GM23338 (cell line): ENCODE results near the gene MAP3K14. TPM values are rescaled to one million over a fixed set of nuclear protein-coding genes. Genes with fewer than 3 reads are reported as not detected.

ENCODE experiments used
- ATAC-seq: fragments of 200-7000 bp; cut with Tn5 transposase; 3 replicates; pipeline ENCODE4 v1.9.1; 2020
- DNase-seq: peaks from one replicate; pipeline ENCODE4 v3.0.0-alpha.2; 2015; ENCODE audit warnings: low spot score
- H2AFZ ChIP-seq: fragments of 200-600 bp; sonication (generic); 2 replicates; pipeline ENCODE4 v1.8.0; 2016; ENCODE audit warnings: antibody characterized with exemption, mild to moderate bottlenecking, moderate library complexity
- H3F3A ChIP-seq: fragments of 200-600 bp; sonication (generic); replicated peaks from 2 replicates; pipeline ENCODE4 v1.8.0; 2017; ENCODE audit warnings: antibody characterized with exemption, mixed run types, low read depth
- H3K27ac ChIP-seq: fragments of 200-600 bp; sonication (generic); 2 replicates; pipeline ENCODE4 v1.6.1; 2016; ENCODE audit warnings: low read depth
- H3K27me3 ChIP-seq: fragments of 200-600 bp; sonication (generic); 2 replicates; pipeline ENCODE4 v1.8.0; 2016; ENCODE audit warnings: mild to moderate bottlenecking, mixed run types, moderate library complexity; ENCODE audit not compliant: insufficient read depth
- H3K36me3 ChIP-seq: fragments of 200-600 bp; sonication (generic); 2 replicates; pipeline ENCODE4 v1.8.0; 2016; ENCODE audit warnings: mild to moderate bottlenecking; ENCODE audit not compliant: insufficient read depth
- H3K4me1 ChIP-seq: fragments of 200-600 bp; sonication (generic); 2 replicates; pipeline ENCODE4 v1.8.0; 2016; ENCODE audit warnings: mild to moderate bottlenecking, moderate library complexity; ENCODE audit not compliant: insufficient read depth
- H3K4me2 ChIP-seq: fragments of 200-600 bp; sonication (generic); 2 replicates; pipeline ENCODE4 v1.7.1; 2017; ENCODE audit warnings: mixed run types
- H3K4me3 ChIP-seq: fragments of 200-600 bp; sonication (generic); 2 replicates; pipeline ENCODE4 v1.6.1; 2016; ENCODE audit warnings: mixed run types
- H3K79me2 ChIP-seq: fragments of 200-600 bp; sonication (generic); replicated peaks from 2 replicates; pipeline ENCODE4 v1.8.0; 2017; ENCODE audit warnings: mild to moderate bottlenecking; ENCODE audit not compliant: insufficient read depth
- H3K9me2 ChIP-seq: fragments of 200-600 bp; sonication (generic); 2 replicates; pipeline ENCODE4 v1.8.0; 2017; ENCODE audit not compliant: insufficient read depth
- H4K20me1 ChIP-seq: fragments of 200-600 bp; sonication (generic); replicated peaks from 2 replicates; pipeline ENCODE4 v1.8.0; 2017; ENCODE audit warnings: mild to moderate bottlenecking; ENCODE audit not compliant: insufficient read depth
- H3K27ac Mint-ChIP-seq: 2 replicates; pipeline ENCODE4 v1.8.0; 2020; ENCODE audit warnings: inconsistent platforms, mild to moderate bottlenecking, moderate library complexity, mixed read lengths
- H3K27me3 Mint-ChIP-seq: 3 replicates; pipeline ENCODE4 v1.8.0; 2022; ENCODE audit warnings: low read depth, mild to moderate bottlenecking, moderate library complexity, mixed read lengths, inconsistent platforms; ENCODE audit not compliant: insufficient read depth, poor library complexity
- H3K36me3 Mint-ChIP-seq: 3 replicates; pipeline ENCODE4 v1.8.0; 2021; ENCODE audit warnings: low read depth, mild to moderate bottlenecking, inconsistent platforms, moderate library complexity, mixed read lengths
- H3K4me1 Mint-ChIP-seq: 3 replicates; pipeline ENCODE4 v1.8.0; 2020; ENCODE audit warnings: mild to moderate bottlenecking, inconsistent platforms, mixed read lengths
- H3K4me3 Mint-ChIP-seq: 3 replicates; pipeline ENCODE4 v1.8.0; 2021; ENCODE audit warnings: moderate library complexity, mild to moderate bottlenecking, inconsistent platforms, mixed read lengths
- H3K9me3 Mint-ChIP-seq: 3 replicates; pipeline ENCODE4 v1.8.0; 2020; ENCODE audit warnings: moderate library complexity, mild to moderate bottlenecking, inconsistent platforms, mixed read lengths
- CREB1 ChIP-seq: fragments of 250-450 bp; sonication (Bioruptor Pico); IDR thresholded peaks from 2 replicates; pipeline ENCODE4 v1.5.0; 2020; ENCODE audit warnings: low read depth, mild to moderate bottlenecking, moderate library complexity
- CTCF ChIP-seq, 2 experiments: fragments of 200-600 bp in 1 of 2; sonication (generic) in 1 of 2; conservative IDR thresholded peaks; 2 replicates each; pipeline versions ENCODE4 v1.5.1 to v1.6.1; 2016 to 2017; ENCODE audit warnings: antibody characterized with exemption in 2 of 2, low read depth in 2 of 2, mild to moderate bottlenecking in 2 of 2, moderate library complexity in 1 of 2
- ETS1 ChIP-seq: IDR thresholded peaks from 2 replicates; pipeline ENCODE4 v1.6.1; 2016; ENCODE audit warnings: antibody characterized with exemption
- EZH2phosphoT487 ChIP-seq: fragments of 200-600 bp; sonication (generic); IDR thresholded peaks from one replicate; pipeline ENCODE4 v1.8.1; 2018; ENCODE audit warnings: antibody characterized with exemption; ENCODE audit not compliant: unreplicated experiment
- NANOG ChIP-seq: IDR thresholded peaks from 2 replicates; pipeline ENCODE4 v1.6.1; 2016; ENCODE audit warnings: antibody characterized with exemption, borderline replicate concordance
- STAT1 ChIP-seq: IDR thresholded peaks from one replicate; pipeline ENCODE4 v1.6.1; 2016; ENCODE audit warnings: antibody characterized with exemption; ENCODE audit not compliant: unreplicated experiment
- ZNF114 ChIP-seq: fragments of 250-450 bp; sonication (Bioruptor Pico); IDR thresholded peaks from 2 replicates; pipeline ENCODE4 v1.5.0; 2020; ENCODE audit warnings: mild to moderate bottlenecking, moderate library complexity
- ZNF331 ChIP-seq: fragments of 250-450 bp; sonication (Bioruptor Pico); IDR thresholded peaks from 2 replicates; pipeline ENCODE4 v1.5.0; 2020; ENCODE audit warnings: low read depth, mild to moderate bottlenecking, moderate library complexity
- ZNF462 ChIP-seq: fragments of 250-450 bp; sonication (Bioruptor Pico); IDR thresholded peaks from 2 replicates; pipeline ENCODE4 v1.5.0; 2020; ENCODE audit warnings: mild to moderate bottlenecking, moderate library complexity
- polyA plus RNA-seq: library from polyadenylated mRNA; unstranded; fragments of >200 nt; fragmentation: Nextera tagmentation; extraction: Ambion mirVana; gene quantifications from 2 replicates; pipeline ENCODE4 v1.2.1, GENCODE V29; 2016
- total RNA-seq: library from RNA; depleted of rRNA; stranded (reverse); fragments of >200 nt; shearing (Covaris generic); gene quantifications from 2 replicates; pipeline ENCODE4 v1.2.3, GENCODE V29; 2014

The MAP3K14 gene
- total and polyA plus RNA-seq, 2 experiments from 2014 or later = 1.3 to 4.9 TPM

- peaks cover 48% of the 10 kb centered on the region for H3K27me3 Mint-ChIP-seq
- H3K27me3 ChIP-seq = peaks cover 46% of the 10 kb centered on the region
These were observed 95.5 kb downstream of the MAP3K14 start, which contains the start of gene FMNL1 for GRCh38 chr17:45221081-45222013. Gene FMNL1, plus strand, starts transcription at chr17:45221885. Its CDS starts 240 bp downstream, at chr17:45222125.

GRCh38 chr17:45220079-45220478, 96.7 kb downstream of the MAP3K14 start:
- peak overlapping the region; percentile 16; the same call in 1 of the 3 replicates for H3K4me3 Mint-ChIP-seq
- H3K4me1 Mint-ChIP-seq = peaks cover 23% of the 10 kb centered on the region
- Histone ChIP-seq H3K9me2 (no peaks in the 10 kb centered on the region), H3K36me3 (no peaks in the 10 kb centered on the region), H3F3A (no peaks in the 10 kb centered on the region), H3K4me1 (peaks cover 12% of the 10 kb centered on the region; the same call in 1 of the 2 replicates), H3K79me2 (no peaks in the 10 kb centered on the region), H3K4me2 (no peak overlapping the region), H3K4me3 (no peak overlapping the region), H2AFZ (no peak overlapping the region), H3K27me3 (peaks cover 46% of the 10 kb centered on the region), H4K20me1 (no peaks in the 10 kb centered on the region), H3K27ac (no peak overlapping the region)
- H3K27me3 Mint-ChIP-seq = peaks cover 47% of the 10 kb centered on the region
- no peaks in the 10 kb centered on the region for H3K36me3 Mint-ChIP-seq
- no peak for ATAC-seq
- no peak overlapping the region for H3K27ac Mint-ChIP-seq
- no peaks in the 10 kb centered on the region for H3K9me3 Mint-ChIP-seq
- no peak for DNase-seq
- TF ChIP-seq ZNF462 (no peak), ZNF331 (CRISPR knock-in tag) (no peak), EZH2phosphoT487 (no peak), CTCF (conservative IDR thresholded peaks at IDR 0.05; ENCODE audit: low read depth in 2 of 2) (no peak)

More at GRCh38 chr17:45221081-45222013, 95.5 kb downstream of the MAP3K14 start, which contains the start of gene FMNL1:
- H4K20me1 ChIP-seq = no peaks in the 10 kb centered on the region
- H3K9me3 Mint-ChIP-seq = no peaks in the 10 kb centered on the region
- no peak within 1 kb of the TSS for H3K27ac ChIP-seq
- no peaks in the 10 kb centered on the region for H3F3A ChIP-seq
- DNase-seq = peak; percentile 80
- peak within 1 kb of the TSS; percentile 98 for H2AFZ ChIP-seq
- H3K27ac Mint-ChIP-seq = no peak within 1 kb of the TSS
- peaks cover 18% of the 10 kb centered on the region; the same call in 1 of the 2 replicates for H3K4me1 ChIP-seq
- H3K4me2 ChIP-seq = peak within 1 kb of the TSS; percentile 99
- no peaks in the 10 kb centered on the region for H3K9me2 ChIP-seq
- H3K4me3 Mint-ChIP-seq = peak within 1 kb of the TSS; percentile 83
- H3K4me1 Mint-ChIP-seq = peaks cover 31% of the 10 kb centered on the region
- H3K79me2 ChIP-seq = no peaks in the 10 kb centered on the region
- no peak for TF ChIP-seq ZNF114 (CRISPR knock-in tag)
- no peak for TF ChIP-seq NANOG
- TF ChIP-seq ETS1 = no peak
- no peak for TF ChIP-seq ZNF331 (CRISPR knock-in tag)
- TF ChIP-seq STAT1 = no peak
- TF ChIP-seq EZH2phosphoT487 = no peak
- TF ChIP-seq CREB1 (CRISPR knock-in tag) = no peak
- H3K36me3 ChIP-seq = no peaks in the 10 kb centered on the region
- no peaks in the 10 kb centered on the region for H3K36me3 Mint-ChIP-seq
- H3K4me3 ChIP-seq = peak within 1 kb of the TSS; percentile 85
- peak; percentile 60 for ATAC-seq
